ENCODE measurements around the gene C17orf113. TPM values are rescaled to one million over a fixed set of nuclear protein-coding genes. Genes with fewer than 3 reads are reported as not detected.

C17orf113 gene
- total and polyA plus RNA-seq, 2 of the 13 experiments (the other 11 are each of a cell fraction or from before 2014, with no cell fraction given), result 0.87 to 1.1 TPM

GRCh38 chr17:42027961-42028790 lies 22.2 kb downstream of the C17orf113 start (continued):
- TF ChIP-seq ARID2 (CRISPR knock-in tag; IDR thresholded peaks at IDR 0.05; ENCODE audit: borderline replicate concordance) (no peak), ZNF496 (CRISPR knock-in tag; IDR thresholded peaks at IDR 0.05; ENCODE audit: insufficient replicate concordance) (no peak), HES4 (CRISPR knock-in tag; IDR thresholded peaks at IDR 0.05; ENCODE audit: borderline replicate concordance) (no peak), IKZF4 (CRISPR knock-in tag; IDR thresholded peaks at IDR 0.05; ENCODE audit: borderline replicate concordance, low read depth, not compliant biosample characterization) (no peak), PBX2 (CRISPR knock-in tag; IDR thresholded peaks at IDR 0.05) (no peak), ZNF549 (CRISPR knock-in tag; IDR thresholded peaks at IDR 0.05) (no peak), ZNF256 (CRISPR knock-in tag; conservative IDR thresholded peaks at IDR 0.05) (no peak), PTBP1 (IDR thresholded peaks at IDR 0.05; ENCODE audit: low read depth, low read length, poor library complexity, severe bottlenecking) (no peak), THAP11 (CRISPR knock-in tag; IDR thresholded peaks at IDR 0.05) (peak; percentile 67), ASH2L (IDR thresholded peaks at IDR 0.05; ENCODE audit: insufficient read length, low read depth, low read length) (no peak), ZNF124 (CRISPR knock-in tag; IDR thresholded peaks at IDR 0.05) (no peak), ZNF547 (CRISPR knock-in tag; IDR thresholded peaks at IDR 0.05) (no peak), ZNF737 (CRISPR knock-in tag; IDR thresholded peaks at IDR 0.05; ENCODE audit: borderline replicate concordance) (no peak), MAX (IDR thresholded peaks at IDR 0.05) (peak; percentile 70), BRD4 (CRISPR knock-in tag; IDR thresholded peaks at IDR 0.05) (no peak)
- TF ChIP-seq, protein P1, sequence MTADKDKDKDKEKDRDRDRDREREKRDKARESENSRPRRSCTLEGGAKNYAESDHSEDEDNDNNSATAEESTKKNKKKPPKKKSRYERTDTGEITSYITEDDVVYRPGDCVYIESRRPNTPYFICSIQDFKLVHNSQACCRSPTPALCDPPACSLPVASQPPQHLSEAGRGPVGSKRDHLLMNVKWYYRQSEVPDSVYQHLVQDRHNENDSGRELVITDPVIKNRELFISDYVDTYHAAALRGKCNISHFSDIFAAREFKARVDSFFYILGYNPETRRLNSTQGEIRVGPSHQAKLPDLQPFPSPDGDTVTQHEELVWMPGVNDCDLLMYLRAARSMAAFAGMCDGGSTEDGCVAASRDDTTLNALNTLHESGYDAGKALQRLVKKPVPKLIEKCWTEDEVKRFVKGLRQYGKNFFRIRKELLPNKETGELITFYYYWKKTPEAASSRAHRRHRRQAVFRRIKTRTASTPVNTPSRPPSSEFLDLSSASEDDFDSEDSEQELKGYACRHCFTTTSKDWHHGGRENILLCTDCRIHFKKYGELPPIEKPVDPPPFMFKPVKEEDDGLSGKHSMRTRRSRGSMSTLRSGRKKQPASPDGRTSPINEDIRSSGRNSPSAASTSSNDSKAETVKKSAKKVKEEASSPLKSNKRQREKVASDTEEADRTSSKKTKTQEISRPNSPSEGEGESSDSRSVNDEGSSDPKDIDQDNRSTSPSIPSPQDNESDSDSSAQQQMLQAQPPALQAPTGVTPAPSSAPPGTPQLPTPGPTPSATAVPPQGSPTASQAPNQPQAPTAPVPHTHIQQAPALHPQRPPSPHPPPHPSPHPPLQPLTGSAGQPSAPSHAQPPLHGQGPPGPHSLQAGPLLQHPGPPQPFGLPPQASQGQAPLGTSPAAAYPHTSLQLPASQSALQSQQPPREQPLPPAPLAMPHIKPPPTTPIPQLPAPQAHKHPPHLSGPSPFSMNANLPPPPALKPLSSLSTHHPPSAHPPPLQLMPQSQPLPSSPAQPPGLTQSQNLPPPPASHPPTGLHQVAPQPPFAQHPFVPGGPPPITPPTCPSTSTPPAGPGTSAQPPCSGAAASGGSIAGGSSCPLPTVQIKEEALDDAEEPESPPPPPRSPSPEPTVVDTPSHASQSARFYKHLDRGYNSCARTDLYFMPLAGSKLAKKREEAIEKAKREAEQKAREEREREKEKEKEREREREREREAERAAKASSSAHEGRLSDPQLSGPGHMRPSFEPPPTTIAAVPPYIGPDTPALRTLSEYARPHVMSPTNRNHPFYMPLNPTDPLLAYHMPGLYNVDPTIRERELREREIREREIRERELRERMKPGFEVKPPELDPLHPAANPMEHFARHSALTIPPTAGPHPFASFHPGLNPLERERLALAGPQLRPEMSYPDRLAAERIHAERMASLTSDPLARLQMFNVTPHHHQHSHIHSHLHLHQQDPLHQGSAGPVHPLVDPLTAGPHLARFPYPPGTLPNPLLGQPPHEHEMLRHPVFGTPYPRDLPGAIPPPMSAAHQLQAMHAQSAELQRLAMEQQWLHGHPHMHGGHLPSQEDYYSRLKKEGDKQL (CRISPR knock-in tag; IDR thresholded peaks at IDR 0.05; ENCODE audit: low read depth), result no peak
- TF ChIP-seq, protein P2, sequence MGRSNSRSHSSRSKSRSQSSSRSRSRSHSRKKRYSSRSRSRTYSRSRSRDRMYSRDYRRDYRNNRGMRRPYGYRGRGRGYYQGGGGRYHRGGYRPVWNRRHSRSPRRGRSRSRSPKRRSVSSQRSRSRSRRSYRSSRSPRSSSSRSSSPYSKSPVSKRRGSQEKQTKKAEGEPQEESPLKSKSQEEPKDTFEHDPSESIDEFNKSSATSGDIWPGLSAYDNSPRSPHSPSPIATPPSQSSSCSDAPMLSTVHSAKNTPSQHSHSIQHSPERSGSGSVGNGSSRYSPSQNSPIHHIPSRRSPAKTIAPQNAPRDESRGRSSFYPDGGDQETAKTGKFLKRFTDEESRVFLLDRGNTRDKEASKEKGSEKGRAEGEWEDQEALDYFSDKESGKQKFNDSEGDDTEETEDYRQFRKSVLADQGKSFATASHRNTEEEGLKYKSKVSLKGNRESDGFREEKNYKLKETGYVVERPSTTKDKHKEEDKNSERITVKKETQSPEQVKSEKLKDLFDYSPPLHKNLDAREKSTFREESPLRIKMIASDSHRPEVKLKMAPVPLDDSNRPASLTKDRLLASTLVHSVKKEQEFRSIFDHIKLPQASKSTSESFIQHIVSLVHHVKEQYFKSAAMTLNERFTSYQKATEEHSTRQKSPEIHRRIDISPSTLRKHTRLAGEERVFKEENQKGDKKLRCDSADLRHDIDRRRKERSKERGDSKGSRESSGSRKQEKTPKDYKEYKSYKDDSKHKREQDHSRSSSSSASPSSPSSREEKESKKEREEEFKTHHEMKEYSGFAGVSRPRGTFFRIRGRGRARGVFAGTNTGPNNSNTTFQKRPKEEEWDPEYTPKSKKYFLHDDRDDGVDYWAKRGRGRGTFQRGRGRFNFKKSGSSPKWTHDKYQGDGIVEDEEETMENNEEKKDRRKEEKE (IDR thresholded peaks at IDR 0.05), result no peak

Measured in HepG2 (cell line).